OCI-LY1 (cell line): Measurements from ENCODE around the gene ADAMTSL2.

Experiments used
- EZH2 ChIP-seq: fragments of 200-600 bp; sonication (generic), shearing (Covaris generic); IDR thresholded peaks from 2 replicates; pipeline ENCODE4 v1.8.0; 2017; ENCODE audit warnings: borderline replicate concordance, mixed run types, mild to moderate bottlenecking, antibody characterized with exemption, low read length, moderate library complexity, mixed read lengths
- TF ChIP-seq, protein P1 (sequence below): fragments of 200-600 bp; sonication (generic), shearing (Covaris generic); IDR thresholded peaks from 2 replicates; pipeline ENCODE4 v1.5.1; 2017; ENCODE audit warnings: mild to moderate bottlenecking, antibody characterized with exemption, low read length, moderate library complexity, mixed read lengths

DNA sequence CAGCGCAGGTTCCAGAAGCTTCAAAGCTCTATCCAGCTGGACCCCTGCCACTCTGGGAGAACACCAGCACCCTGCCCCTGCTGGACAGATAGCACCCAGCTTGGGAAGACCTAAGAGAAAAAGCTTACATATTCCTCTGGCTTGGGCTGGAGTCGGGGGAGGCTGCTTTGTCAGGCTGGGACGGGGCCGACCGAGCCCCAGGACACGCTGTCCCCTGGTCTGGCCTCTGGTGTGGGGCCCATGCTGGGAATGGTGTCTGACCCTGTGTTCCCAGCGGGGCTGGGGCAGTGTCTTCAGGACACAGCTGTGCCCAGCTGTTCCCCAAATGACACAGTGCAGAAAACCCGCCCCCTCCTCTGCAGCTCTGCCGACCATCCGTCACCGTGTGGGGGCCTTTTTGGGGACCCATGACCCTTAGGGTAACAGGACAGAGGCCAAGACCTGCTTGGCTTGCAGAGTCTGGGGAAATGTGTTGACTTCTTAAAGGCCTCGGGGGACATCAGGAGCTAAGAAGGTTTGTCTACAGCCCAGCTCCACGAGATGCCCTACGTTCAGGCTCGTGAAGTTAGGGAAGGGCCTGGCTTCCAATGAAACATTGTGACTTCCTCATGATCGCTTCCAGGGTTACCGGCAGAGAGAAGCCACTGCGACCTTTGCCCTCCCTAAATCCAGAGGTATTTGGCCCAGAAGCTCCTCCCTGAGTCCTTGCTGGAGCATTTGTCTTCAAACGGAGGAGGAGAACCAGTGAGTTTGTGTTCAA is 35.2 kb upstream of the ADAMTSL2 start:
- TF ChIP-seq, protein P1, sequence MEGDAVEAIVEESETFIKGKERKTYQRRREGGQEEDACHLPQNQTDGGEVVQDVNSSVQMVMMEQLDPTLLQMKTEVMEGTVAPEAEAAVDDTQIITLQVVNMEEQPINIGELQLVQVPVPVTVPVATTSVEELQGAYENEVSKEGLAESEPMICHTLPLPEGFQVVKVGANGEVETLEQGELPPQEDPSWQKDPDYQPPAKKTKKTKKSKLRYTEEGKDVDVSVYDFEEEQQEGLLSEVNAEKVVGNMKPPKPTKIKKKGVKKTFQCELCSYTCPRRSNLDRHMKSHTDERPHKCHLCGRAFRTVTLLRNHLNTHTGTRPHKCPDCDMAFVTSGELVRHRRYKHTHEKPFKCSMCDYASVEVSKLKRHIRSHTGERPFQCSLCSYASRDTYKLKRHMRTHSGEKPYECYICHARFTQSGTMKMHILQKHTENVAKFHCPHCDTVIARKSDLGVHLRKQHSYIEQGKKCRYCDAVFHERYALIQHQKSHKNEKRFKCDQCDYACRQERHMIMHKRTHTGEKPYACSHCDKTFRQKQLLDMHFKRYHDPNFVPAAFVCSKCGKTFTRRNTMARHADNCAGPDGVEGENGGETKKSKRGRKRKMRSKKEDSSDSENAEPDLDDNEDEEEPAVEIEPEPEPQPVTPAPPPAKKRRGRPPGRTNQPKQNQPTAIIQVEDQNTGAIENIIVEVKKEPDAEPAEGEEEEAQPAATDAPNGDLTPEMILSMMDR = no peak
- no peak for TF ChIP-seq EZH2
